Cardiac fibroblast (primary cell): ENCODE results near the gene NCOA1.
"Not testable (repeated sequence)": the region's sequence is repeated elsewhere in the genome, so short reads cannot be mapped to it uniquely, and the experiment has no call there.

ENCODE experiments used
- DNase-seq, 2 donors: peaks; one replicate each; pipeline versions ENCODE4 v3.0.0 to v3.0.0-alpha.2; 2010; ENCODE audit warnings: low read depth in 2 of 2
- H3K4me3 ChIP-seq, 2 donors: replicated peaks in 1 of 2; 1 replicate in 1 of 2; 2 replicates in 1 of 2; pipeline ENCODE4 v1.5.1; 2011; ENCODE audit warnings: low read depth in 2 of 2, low read length in 2 of 2, mild to moderate bottlenecking in 2 of 2, moderate library complexity in 1 of 2
- TF ChIP-seq, protein P1 (sequence below): IDR thresholded peaks from one replicate; pipeline ENCODE4 v1.5.1; 2011; ENCODE audit warnings: low read depth, mild to moderate bottlenecking, low read length, inconsistent platforms

The NCOA1 gene

DNA sequence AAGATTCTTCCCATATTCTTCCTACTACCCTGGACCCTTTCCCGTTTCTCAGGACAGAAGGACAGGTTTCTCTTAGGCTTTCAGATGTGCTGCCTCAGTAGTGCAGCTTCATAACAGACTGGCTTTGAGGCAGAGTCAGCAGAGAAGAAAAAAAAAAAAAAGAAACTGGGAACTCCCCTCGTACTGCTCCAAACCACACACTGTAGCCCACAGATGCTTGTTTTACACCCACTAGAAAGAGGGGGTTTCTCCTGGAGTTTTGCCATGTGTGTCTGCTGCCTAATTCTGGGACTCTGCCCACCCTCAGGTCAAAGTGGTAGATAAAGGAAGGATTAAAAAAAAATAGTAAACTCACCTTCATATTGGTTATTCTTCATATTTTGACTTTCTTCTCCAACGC lies 95.9 kb downstream of the NCOA1 start:
- TF ChIP-seq, protein P1, sequence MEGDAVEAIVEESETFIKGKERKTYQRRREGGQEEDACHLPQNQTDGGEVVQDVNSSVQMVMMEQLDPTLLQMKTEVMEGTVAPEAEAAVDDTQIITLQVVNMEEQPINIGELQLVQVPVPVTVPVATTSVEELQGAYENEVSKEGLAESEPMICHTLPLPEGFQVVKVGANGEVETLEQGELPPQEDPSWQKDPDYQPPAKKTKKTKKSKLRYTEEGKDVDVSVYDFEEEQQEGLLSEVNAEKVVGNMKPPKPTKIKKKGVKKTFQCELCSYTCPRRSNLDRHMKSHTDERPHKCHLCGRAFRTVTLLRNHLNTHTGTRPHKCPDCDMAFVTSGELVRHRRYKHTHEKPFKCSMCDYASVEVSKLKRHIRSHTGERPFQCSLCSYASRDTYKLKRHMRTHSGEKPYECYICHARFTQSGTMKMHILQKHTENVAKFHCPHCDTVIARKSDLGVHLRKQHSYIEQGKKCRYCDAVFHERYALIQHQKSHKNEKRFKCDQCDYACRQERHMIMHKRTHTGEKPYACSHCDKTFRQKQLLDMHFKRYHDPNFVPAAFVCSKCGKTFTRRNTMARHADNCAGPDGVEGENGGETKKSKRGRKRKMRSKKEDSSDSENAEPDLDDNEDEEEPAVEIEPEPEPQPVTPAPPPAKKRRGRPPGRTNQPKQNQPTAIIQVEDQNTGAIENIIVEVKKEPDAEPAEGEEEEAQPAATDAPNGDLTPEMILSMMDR: no peak
- no peak for DNase-seq

GRCh38 chr2:24588294-24588693 lies 97.2 kb downstream of the NCOA1 start:
- H3K4me3 ChIP-seq: no peak overlapping the region

More for the DNA sequence above, 95.9 kb downstream of the NCOA1 start:
- H3K4me3 ChIP-seq: no peak overlapping the region

DNA sequence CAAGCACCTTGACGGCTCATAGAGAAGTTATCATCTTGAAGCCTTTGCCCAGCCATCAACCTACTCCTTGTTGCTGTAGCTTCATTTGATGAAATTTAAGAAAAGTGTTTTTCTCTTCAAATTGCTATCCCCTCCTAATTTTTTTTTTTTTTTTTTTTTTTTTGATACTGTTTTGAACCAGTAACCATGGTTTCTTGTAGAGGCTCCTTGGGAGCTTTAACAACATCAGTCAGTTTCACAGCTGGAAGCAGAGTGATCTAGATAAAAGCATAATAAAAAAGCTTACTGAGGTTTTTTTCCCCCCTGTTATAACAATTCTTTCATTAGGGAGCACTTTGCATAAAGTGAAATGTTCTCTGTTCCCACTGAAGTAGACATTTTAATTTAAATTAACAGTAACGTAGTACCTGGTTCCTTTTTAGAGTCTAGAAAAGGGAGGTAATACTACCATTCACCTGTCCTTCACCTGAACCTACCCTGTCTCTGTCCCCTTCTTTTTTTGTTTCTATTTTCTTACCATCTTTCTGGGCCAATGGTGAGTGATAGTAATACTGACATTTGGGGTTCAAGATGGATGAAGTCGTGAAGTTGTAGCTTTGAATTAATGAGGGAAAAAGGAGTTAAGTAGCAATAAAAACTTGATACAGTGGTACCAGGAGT lies 101.5 kb downstream of the NCOA1 start:
- TF ChIP-seq, protein P1: no peak

More at GRCh38 chr2:24588294-24588693, 97.2 kb downstream of the NCOA1 start:
- DNase-seq: no peak
- TF ChIP-seq, protein P1: no peak

DNA sequence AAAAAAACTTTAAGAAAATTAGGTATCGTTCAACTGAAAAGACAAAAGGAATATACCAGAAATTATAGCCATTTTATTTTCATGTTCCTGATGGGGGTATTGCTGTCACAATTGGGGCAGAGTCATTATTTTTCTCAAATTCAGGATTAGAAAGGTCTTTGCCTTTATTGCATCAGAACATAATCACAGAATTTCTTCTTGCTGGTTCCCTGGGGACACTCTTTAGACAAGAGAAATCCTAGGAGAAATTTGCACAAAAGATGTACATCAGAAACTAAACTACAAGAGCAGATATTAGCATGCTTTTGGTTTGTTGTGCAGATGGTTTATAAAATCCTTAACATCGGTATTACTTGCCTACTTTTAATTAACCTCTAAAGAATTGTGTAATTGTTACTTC lies 103.2 kb downstream of the NCOA1 start:
- H3K4me3 ChIP-seq: no peak overlapping the region
- peak in 1 of 2 donors; percentile 33 for DNase-seq
- TF ChIP-seq, protein P1: no peak

More for the DNA sequence above, 101.5 kb downstream of the NCOA1 start:
- DNase-seq: no peak
- H3K4me3 ChIP-seq: no peak overlapping the region

- DNase-seq: no peak
- H3K4me3 ChIP-seq: no peak overlapping the region
- TF ChIP-seq, protein P1: no peak
Measured at GRCh38 chr2:24597181-24597870, 106.3 kb downstream of the NCOA1 start.

- not testable (repeated sequence) for DNase-seq, H3K4me3 ChIP-seq
Measured at GRCh38 chr2:24600140-24600539, 109.1 kb downstream of the NCOA1 start.

DNA sequence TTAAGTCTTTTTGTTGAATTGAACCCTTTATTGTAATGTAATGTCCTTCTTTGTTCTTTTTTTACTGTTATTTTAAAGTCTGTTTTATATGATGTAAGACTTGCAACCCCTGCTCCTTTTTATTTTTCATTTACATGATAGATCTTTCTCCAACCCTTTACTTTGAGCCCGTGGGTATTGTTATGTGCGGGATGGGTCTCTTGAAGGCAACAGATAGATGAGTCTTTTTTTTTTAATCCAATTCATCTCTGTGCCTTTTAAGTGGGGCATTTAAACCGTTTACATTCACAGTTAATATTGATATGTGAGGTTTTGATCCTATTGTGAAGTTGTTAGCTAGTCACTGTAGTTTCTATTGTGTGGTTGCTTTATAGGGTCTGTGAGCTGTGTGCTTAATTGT lies 120.6 kb downstream of the NCOA1 start:
- no peak overlapping the region for H3K4me3 ChIP-seq
- TF ChIP-seq, protein P1: no peak
- no peak for DNase-seq
